ENCODE results near the gene HSD17B1. TPM values are rescaled to one million over a fixed set of nuclear protein-coding genes. Genes with fewer than 3 reads are reported as not detected.

The HSD17B1 gene
- total RNA-seq, 1 donor from 2014 or later, result 1.5 TPM

DNA sequence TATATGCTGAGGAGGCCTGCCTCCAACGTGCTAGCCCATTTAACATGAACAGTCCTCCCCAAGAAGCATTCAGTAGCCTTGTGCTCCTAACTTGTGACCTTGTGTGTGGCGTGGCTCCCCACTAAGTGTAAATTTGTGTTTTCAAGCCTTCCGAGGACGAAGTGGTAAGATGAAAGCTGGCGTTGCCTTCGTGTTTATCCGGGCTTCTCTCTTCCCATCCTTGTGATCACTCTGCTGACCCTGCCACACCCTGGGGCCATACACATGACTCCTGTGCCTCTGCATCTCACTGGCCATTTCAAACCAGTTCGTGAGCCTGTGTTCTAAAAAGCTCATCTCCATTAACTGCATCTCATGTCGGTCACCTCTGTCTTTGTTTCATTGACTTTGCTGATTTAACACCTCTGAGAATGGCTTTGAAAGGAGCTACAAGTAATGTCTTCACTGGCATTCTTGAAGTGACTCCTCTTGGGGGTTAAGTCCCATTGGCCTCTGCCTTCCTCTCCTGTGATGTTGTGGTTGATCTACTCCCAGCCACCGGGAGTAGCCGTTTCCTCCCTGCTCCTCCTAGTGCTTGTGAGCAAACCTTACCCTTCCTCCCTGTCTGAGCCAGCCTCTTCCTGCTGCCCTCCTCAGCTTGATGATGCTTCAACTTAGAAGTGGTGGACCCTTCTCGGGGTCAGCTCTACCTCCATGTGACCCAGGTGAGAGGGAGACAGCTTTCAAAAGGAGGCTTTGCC lies 44.1 kb upstream of the HSD17B1 start:
- peak overlapping the region; percentile 50 for H3K4me3 Mint-ChIP-seq (ENCODE audit: unreplicated experiment)
- no peak for DNase-seq (ENCODE audit: low read depth)

GRCh38 chr17:42509409-42509808 lies 43.3 kb upstream of the HSD17B1 start:
- Histone ChIP-seq H2AFZ (ENCODE audit: low read depth, low read length) (no peak overlapping the region), H3K4me1 (ENCODE audit: insufficient read depth, low read length) (no peaks in the 10 kb centered on the region), H3K9ac (ENCODE audit: low read length) (no peak overlapping the region), H3K4me2 (ENCODE audit: low read length) (no peak overlapping the region), H4K20me1 (ENCODE audit: insufficient read depth, low read length) (no peaks in the 10 kb centered on the region), H3K27ac (ENCODE audit: low read depth, low read length) (no peak overlapping the region), H3K9me3 (ENCODE audit: insufficient read depth, low read depth, low read length) (no peaks in the 10 kb centered on the region), H3K4me3 (ENCODE audit: insufficient read depth, low read depth, low read length) (no peak overlapping the region), H3K27me3 (ENCODE audit: insufficient read depth, low read length) (no peaks in the 10 kb centered on the region), H3K79me2 (ENCODE audit: insufficient read depth, low read length) (no peaks in the 10 kb centered on the region), H3K36me3 (ENCODE audit: insufficient read depth, low read length) (peaks cover 18% of the 10 kb centered on the region)
- Mint-ChIP-seq H3K9me3 (ENCODE audit: unreplicated experiment) (no peaks in the 10 kb centered on the region), H3K4me3 (ENCODE audit: unreplicated experiment) (peak overlapping the region; percentile 50), H3K27me3 (ENCODE audit: low read depth, unreplicated experiment) (no peaks in the 10 kb centered on the region), H3K4me1 (ENCODE audit: low read depth, unreplicated experiment) (peaks cover 30% of the 10 kb centered on the region), H3K36me3 (ENCODE audit: low read depth, unreplicated experiment) (peaks cover 37% of the 10 kb centered on the region), H3K27ac (ENCODE audit: unreplicated experiment) (no peak overlapping the region)
- no peak for DNase-seq (ENCODE audit: low read depth)
- no peak for FAIRE-seq
- TF ChIP-seq EZH2 (IDR thresholded peaks at IDR 0.05; ENCODE audit: insufficient read depth, low read length) (no peak), CTCF (IDR thresholded peaks at IDR 0.05; ENCODE audit: insufficient read depth, low read depth, low read length) (no peak)

More for the DNA sequence above, 44.1 kb upstream of the HSD17B1 start:
- peaks cover 30% of the 10 kb centered on the region for H3K4me1 Mint-ChIP-seq (ENCODE audit: low read depth, unreplicated experiment)
- Histone ChIP-seq H3K27ac (ENCODE audit: low read depth, low read length) (no peak overlapping the region), H2AFZ (ENCODE audit: low read depth, low read length) (no peak overlapping the region), H3K27me3 (ENCODE audit: insufficient read depth, low read length) (no peaks in the 10 kb centered on the region), H4K20me1 (ENCODE audit: insufficient read depth, low read length) (no peaks in the 10 kb centered on the region), H3K9ac (ENCODE audit: low read length) (no peak overlapping the region), H3K4me2 (ENCODE audit: low read length) (no peak overlapping the region), H3K79me2 (ENCODE audit: insufficient read depth, low read length) (no peaks in the 10 kb centered on the region), H3K36me3 (ENCODE audit: insufficient read depth, low read length) (peaks cover 20% of the 10 kb centered on the region), H3K4me3 (ENCODE audit: insufficient read depth, low read depth, low read length) (no peak overlapping the region), H3K9me3 (ENCODE audit: insufficient read depth, low read depth, low read length) (no peaks in the 10 kb centered on the region), H3K4me1 (ENCODE audit: insufficient read depth, low read length) (no peaks in the 10 kb centered on the region)
- no peak for FAIRE-seq
- peaks cover 35% of the 10 kb centered on the region for H3K36me3 Mint-ChIP-seq (ENCODE audit: low read depth, unreplicated experiment)
- no peak for TF ChIP-seq CTCF (IDR thresholded peaks at IDR 0.05; ENCODE audit: insufficient read depth, low read depth, low read length)
- no peak for TF ChIP-seq EZH2 (IDR thresholded peaks at IDR 0.05; ENCODE audit: insufficient read depth, low read length)
- H3K9me3 Mint-ChIP-seq (ENCODE audit: unreplicated experiment), result no peaks in the 10 kb centered on the region
- no peaks in the 10 kb centered on the region for H3K27me3 Mint-ChIP-seq (ENCODE audit: low read depth, unreplicated experiment)
- peak overlapping the region; percentile 70 for H3K27ac Mint-ChIP-seq (ENCODE audit: unreplicated experiment)

GRCh38 chr17:42509841-42510240 lies 42.9 kb upstream of the HSD17B1 start:
- H3K9ac ChIP-seq (ENCODE audit: low read length), result no peak overlapping the region
- H3K27ac ChIP-seq (ENCODE audit: low read depth, low read length), result no peak overlapping the region
- H3K4me1 Mint-ChIP-seq (ENCODE audit: low read depth, unreplicated experiment), result peaks cover 32% of the 10 kb centered on the region
- H3K27me3 Mint-ChIP-seq (ENCODE audit: low read depth, unreplicated experiment), result no peaks in the 10 kb centered on the region
- H3K79me2 ChIP-seq (ENCODE audit: insufficient read depth, low read length), result no peaks in the 10 kb centered on the region
- H3K27me3 ChIP-seq (ENCODE audit: insufficient read depth, low read length), result no peaks in the 10 kb centered on the region
- H3K4me3 Mint-ChIP-seq (ENCODE audit: unreplicated experiment), result no peak overlapping the region
- no peaks in the 10 kb centered on the region for H3K4me1 ChIP-seq (ENCODE audit: insufficient read depth, low read length)
- DNase-seq (ENCODE audit: low read depth) (no peak), FAIRE-seq (no peak)
- no peak overlapping the region for H3K4me3 ChIP-seq (ENCODE audit: insufficient read depth, low read depth, low read length)
- peaks cover 38% of the 10 kb centered on the region for H3K36me3 Mint-ChIP-seq (ENCODE audit: low read depth, unreplicated experiment)
- no peaks in the 10 kb centered on the region for H3K9me3 Mint-ChIP-seq (ENCODE audit: unreplicated experiment)
- no peak overlapping the region for H2AFZ ChIP-seq (ENCODE audit: low read depth, low read length)
- no peaks in the 10 kb centered on the region for H3K9me3 ChIP-seq (ENCODE audit: insufficient read depth, low read depth, low read length)
- H3K36me3 ChIP-seq (ENCODE audit: insufficient read depth, low read length), result peaks cover 15% of the 10 kb centered on the region
- TF ChIP-seq EZH2 (IDR thresholded peaks at IDR 0.05; ENCODE audit: insufficient read depth, low read length) (no peak), CTCF (IDR thresholded peaks at IDR 0.05; ENCODE audit: insufficient read depth, low read depth, low read length) (no peak)
- H3K4me2 ChIP-seq (ENCODE audit: low read length), result no peak overlapping the region
- H4K20me1 ChIP-seq (ENCODE audit: insufficient read depth, low read length), result no peaks in the 10 kb centered on the region
- no peak overlapping the region for H3K27ac Mint-ChIP-seq (ENCODE audit: unreplicated experiment)

All from astrocyte (in vitro differentiated cells and primary cell).